Measurements from ENCODE around the gene LRRC4C. TPM values are rescaled to one million over a fixed set of nuclear protein-coding genes. Genes with fewer than 3 reads are reported as not detected.
A peak's percentile ranks its signal among the peaks of the same experiment; 100 is the strongest.

LRRC4C gene
- total and polyA plus RNA-seq, 2 experiments from 2014 or later, result 0.35 to 1.1 TPM

DNA sequence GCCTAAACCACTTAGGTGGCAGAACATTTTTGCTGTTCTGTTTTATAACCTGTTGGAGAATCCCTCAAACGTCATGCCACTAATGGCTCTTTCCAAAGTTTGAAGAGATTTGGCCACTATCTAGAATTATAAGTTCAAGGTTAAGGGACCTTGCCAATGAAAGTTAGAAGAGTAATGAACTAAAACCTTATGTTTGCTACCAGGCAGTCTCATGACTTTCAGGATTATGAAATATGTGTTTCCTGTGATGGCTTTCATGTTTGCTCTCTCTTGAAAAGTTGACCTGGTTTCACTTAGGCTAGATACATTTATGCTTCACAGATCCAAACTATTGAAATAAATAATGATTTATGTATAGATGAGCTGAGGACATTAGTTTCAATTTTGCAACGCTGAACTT lies 340.0 kb downstream of the LRRC4C start:
- no peak for TF ChIP-seq CTCF (conservative IDR thresholded peaks at IDR 0.05; ENCODE audit: low read depth in 2 of 2)
- no peak for TF ChIP-seq STAT1 (IDR thresholded peaks at IDR 0.05; ENCODE audit: unreplicated experiment)
- TF ChIP-seq POLR2AphosphoS5 (IDR thresholded peaks at IDR 0.05; ENCODE audit: low read depth), result no peak
- no peak for TF ChIP-seq JUNB (IDR thresholded peaks at IDR 0.05; ENCODE audit: unreplicated experiment)
- TF ChIP-seq ZNF331 (CRISPR knock-in tag; IDR thresholded peaks at IDR 0.05; ENCODE audit: low read depth), result no peak
- no peak for TF ChIP-seq ETS1 (IDR thresholded peaks at IDR 0.05)
- Mint-ChIP-seq H3K4me3 (no peak overlapping the region), H3K9me3 (no peaks in the 10 kb centered on the region), H3K4me1 (peaks cover 48% of the 10 kb centered on the region), H3K27ac (no peak overlapping the region), H3K27me3 (ENCODE audit: insufficient read depth, low read depth, poor library complexity) (no peaks in the 10 kb centered on the region), H3K36me3 (ENCODE audit: low read depth) (no peaks in the 10 kb centered on the region)
- Histone ChIP-seq H3K79me2 (replicated peaks; ENCODE audit: insufficient read depth) (no peaks in the 10 kb centered on the region), H4K20me1 (replicated peaks; ENCODE audit: insufficient read depth) (no peaks in the 10 kb centered on the region), H3K4me3 (no peak overlapping the region), H3K4me1 (ENCODE audit: insufficient read depth) (peaks cover 47% of the 10 kb centered on the region), H3K4me2 (peak overlapping the region; percentile 53; the same call in 1 of the 2 replicates), H3K27ac (ENCODE audit: low read depth) (no peak overlapping the region), H2AFZ (no peak overlapping the region), H3F3A (replicated peaks; ENCODE audit: low read depth) (no peaks in the 10 kb centered on the region), H3K27me3 (ENCODE audit: insufficient read depth) (no peaks in the 10 kb centered on the region), H3K36me3 (ENCODE audit: insufficient read depth) (no peaks in the 10 kb centered on the region), H3K9me2 (ENCODE audit: insufficient read depth) (peaks cover 9% of the 10 kb centered on the region; the same call in 1 of the 2 replicates)
- no peak for DNase-seq (ENCODE audit: low spot score)
- ATAC-seq, result no peak

- H3K9me2 ChIP-seq (ENCODE audit: insufficient read depth), result peaks cover 9% of the 10 kb centered on the region; the same call in 1 of the 2 replicates
- DNase-seq (ENCODE audit: low spot score) (peak; percentile 50), ATAC-seq (peak; percentile 60)
- no peak overlapping the region for H2AFZ ChIP-seq
- no peaks in the 10 kb centered on the region for H3K27me3 ChIP-seq (ENCODE audit: insufficient read depth)
- peak overlapping the region; percentile 9; the same call in 1 of the 2 replicates for H3K4me3 ChIP-seq
- no peaks in the 10 kb centered on the region for H3K79me2 ChIP-seq (replicated peaks; ENCODE audit: insufficient read depth)
- Mint-ChIP-seq H3K36me3 (ENCODE audit: low read depth) (no peaks in the 10 kb centered on the region), H3K9me3 (no peaks in the 10 kb centered on the region), H3K4me3 (peak overlapping the region; percentile 39), H3K27ac (peak overlapping the region; percentile 28; the same call in 1 of the 2 replicates), H3K4me1 (peaks cover 54% of the 10 kb centered on the region), H3K27me3 (ENCODE audit: insufficient read depth, low read depth, poor library complexity) (no peaks in the 10 kb centered on the region)
- H4K20me1 ChIP-seq (replicated peaks; ENCODE audit: insufficient read depth), result no peaks in the 10 kb centered on the region
- H3K27ac ChIP-seq (ENCODE audit: low read depth), result peak overlapping the region; percentile 53; the same call in 1 of the 2 replicates
- peak overlapping the region; percentile 53 for H3K4me2 ChIP-seq
- no peaks in the 10 kb centered on the region for H3K36me3 ChIP-seq (ENCODE audit: insufficient read depth)
- no peaks in the 10 kb centered on the region for H3F3A ChIP-seq (replicated peaks; ENCODE audit: low read depth)
- H3K4me1 ChIP-seq (ENCODE audit: insufficient read depth), result peaks cover 56% of the 10 kb centered on the region
- no peak for TF ChIP-seq JUNB (IDR thresholded peaks at IDR 0.05; ENCODE audit: unreplicated experiment)
- no peak for TF ChIP-seq STAT1 (IDR thresholded peaks at IDR 0.05; ENCODE audit: unreplicated experiment)
- TF ChIP-seq EZH2 (IDR thresholded peaks at IDR 0.05; ENCODE audit: low read depth, unreplicated experiment), result no peak
- TF ChIP-seq POLR2AphosphoS5 (IDR thresholded peaks at IDR 0.05; ENCODE audit: low read depth), result no peak
- peak; percentile 91 for TF ChIP-seq ZNF462 (CRISPR knock-in tag; IDR thresholded peaks at IDR 0.05)
- TF ChIP-seq ZNF114 (CRISPR knock-in tag; IDR thresholded peaks at IDR 0.05), result no peak
- TF ChIP-seq NANOG (IDR thresholded peaks at IDR 0.05; ENCODE audit: borderline replicate concordance), result peak; percentile 70; the same call in 1 of the 2 replicates
Measured at GRCh38 chr11:41118521-41118920, 340.9 kb downstream of the LRRC4C start.

Data from GM23338 (cell line).